D721Med (cell line): Measurements from ENCODE around the gene TLCD5.
A peak's percentile ranks its signal among the peaks of the same experiment; 100 is the strongest.

Experiments used
- DNase-seq: peaks from one replicate; pipeline ENCODE4 v3.0.0; 2011; ENCODE audit warnings: low spot score; ENCODE audit not compliant: insufficient read length
- FAIRE-seq: peaks from 2 replicates; lab custom pipeline; 2011; peaks lifted over from hg19 to GRCh38; lab: Jason Lieb, UNC
- TF ChIP-seq, protein P1 (sequence below): IDR thresholded peaks from 2 replicates; pipeline ENCODE4 v1.5.1; 2012; ENCODE audit warnings: mild to moderate bottlenecking, control low read depth; ENCODE audit not compliant: insufficient read depth; ENCODE audit errors: missing control alignments

The TLCD5 gene

DNA sequence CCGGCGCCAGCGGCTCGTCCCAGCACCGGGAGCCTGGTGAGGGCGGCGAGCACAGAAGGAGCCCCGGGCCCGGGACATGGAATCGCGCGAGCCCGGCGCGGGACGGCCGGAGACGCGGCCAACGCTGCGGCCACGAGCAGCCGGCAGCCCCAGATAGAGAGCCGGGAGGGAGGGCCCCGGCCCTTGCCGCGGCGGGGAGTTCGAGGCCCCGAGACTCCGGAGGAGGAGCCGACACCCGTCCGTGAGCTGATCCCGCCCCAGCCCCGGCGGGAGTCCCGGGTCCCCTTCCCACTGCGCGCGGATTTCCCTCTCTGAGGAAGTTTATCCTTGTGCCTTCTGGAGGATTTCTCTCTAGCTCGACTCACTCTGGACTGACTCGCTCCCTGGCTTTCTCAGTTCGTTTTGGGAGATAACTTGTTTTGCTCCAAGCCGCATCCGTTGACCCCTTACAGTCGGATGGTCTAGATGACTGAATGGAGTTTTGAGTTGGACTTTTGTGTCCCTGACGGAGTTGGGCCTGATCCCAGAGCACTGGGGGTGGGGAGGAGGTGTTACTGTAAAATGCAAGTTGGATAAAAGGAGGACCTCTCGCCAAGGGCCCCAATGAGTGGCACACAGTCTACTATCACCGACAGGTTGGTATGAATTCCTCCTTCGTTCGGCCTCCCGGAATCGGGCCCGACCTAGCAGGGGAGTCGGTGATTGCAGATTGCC, 11.7 kb downstream of the TLCD5 start:
- DNase-seq (no peak), FAIRE-seq (no peak)
- TF ChIP-seq, protein P1, sequence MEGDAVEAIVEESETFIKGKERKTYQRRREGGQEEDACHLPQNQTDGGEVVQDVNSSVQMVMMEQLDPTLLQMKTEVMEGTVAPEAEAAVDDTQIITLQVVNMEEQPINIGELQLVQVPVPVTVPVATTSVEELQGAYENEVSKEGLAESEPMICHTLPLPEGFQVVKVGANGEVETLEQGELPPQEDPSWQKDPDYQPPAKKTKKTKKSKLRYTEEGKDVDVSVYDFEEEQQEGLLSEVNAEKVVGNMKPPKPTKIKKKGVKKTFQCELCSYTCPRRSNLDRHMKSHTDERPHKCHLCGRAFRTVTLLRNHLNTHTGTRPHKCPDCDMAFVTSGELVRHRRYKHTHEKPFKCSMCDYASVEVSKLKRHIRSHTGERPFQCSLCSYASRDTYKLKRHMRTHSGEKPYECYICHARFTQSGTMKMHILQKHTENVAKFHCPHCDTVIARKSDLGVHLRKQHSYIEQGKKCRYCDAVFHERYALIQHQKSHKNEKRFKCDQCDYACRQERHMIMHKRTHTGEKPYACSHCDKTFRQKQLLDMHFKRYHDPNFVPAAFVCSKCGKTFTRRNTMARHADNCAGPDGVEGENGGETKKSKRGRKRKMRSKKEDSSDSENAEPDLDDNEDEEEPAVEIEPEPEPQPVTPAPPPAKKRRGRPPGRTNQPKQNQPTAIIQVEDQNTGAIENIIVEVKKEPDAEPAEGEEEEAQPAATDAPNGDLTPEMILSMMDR: no peak

GRCh38 chr11:120337355-120338106, 12.4 kb downstream of the TLCD5 start:
- TF ChIP-seq, protein P1: no peak
- FAIRE-seq: no peak
- no peak for DNase-seq

- FAIRE-seq: no peak
- TF ChIP-seq, protein P1: no peak
- no peak for DNase-seq
These were observed 13.2 kb downstream of the TLCD5 start for GRCh38 chr11:120338107-120338933.

DNA sequence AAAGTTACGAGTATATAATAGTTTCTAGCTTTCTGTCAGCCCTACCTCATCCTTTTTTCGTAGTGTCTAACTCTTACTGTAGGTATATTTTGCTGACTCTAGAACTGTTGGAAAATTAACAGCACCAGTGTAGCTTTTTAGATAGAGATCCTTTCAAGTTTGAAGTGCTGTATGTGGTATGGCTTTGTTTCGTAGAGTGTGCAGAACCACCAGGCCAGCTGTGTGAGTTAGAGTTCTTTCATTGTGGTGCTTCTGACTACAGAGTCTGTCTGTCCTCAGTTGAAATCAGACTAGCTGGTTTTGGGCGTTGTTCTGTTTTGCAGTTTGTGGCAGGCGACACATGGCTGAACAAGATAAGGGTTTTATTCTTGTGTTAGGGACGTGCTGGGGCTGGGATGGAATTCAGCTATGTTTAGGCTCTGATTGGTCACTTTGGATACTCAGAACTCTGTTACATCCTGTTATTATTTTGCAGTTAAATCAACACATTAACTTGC, 14.3 kb downstream of the TLCD5 start:
- TF ChIP-seq, protein P1: no peak
- DNase-seq (no peak), FAIRE-seq (peak; percentile 16)

DNA sequence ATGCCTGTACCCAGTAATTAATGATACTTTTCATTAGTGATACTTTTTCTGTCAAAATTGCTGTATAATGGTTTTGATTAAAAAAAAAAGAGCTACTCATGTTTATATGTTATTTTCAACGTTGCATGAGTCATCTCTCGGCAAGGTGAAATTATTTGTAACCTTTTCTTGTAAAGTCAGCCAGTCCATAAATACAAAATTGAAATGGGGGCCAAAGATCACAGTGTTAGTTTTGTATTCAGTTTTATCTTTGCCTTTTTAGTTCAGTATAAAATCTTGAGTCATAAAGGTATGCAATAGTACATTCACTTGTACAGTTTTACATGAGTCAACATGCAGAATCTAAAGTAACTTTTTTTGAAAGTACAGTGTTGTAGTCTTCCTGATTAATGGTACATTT, 15.4 kb downstream of the TLCD5 start:
- TF ChIP-seq, protein P1: no peak
- DNase-seq: no peak

DNA sequence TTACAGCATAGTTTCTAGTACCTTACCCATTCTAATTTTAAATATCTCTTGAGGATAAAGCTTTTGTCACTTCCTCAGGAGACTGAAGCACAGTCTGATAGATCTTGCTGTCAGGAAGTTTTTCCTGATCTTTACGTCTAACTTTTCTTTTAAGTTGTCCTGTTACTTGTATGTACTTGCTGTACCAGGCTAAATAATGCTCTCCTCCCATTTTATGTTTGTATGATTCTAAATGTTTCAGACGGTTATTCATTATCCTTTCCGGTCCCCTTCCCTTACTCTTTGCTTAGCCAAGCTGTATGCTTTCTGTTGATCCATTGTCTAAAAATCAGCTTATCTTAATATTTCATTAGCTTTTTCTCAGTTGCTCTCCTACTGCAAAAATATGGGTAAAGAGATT, 17.1 kb downstream of the TLCD5 start:
- FAIRE-seq (peak; percentile 81), DNase-seq (no peak)
- TF ChIP-seq, protein P1: no peak

More for the DNA sequence above, 15.4 kb downstream of the TLCD5 start:
- no peak for FAIRE-seq
